Gastroesophageal sphincter (tissue), 4 donors: ENCODE data around the gene TP53BP2. TPM values are rescaled to one million over a fixed set of nuclear protein-coding genes. Genes with fewer than 3 reads are reported as not detected.

Experiments
- ATAC-seq: fragments of 150-250 bp; one replicate; pipeline ENCODE4 v1.9.1; 2016; ENCODE audit warnings: mild to moderate bottlenecking, moderate library complexity
- H3K27ac ChIP-seq, 4 donors: fragments of 200-600 bp; sonication (generic) in 3 of 4; 1 replicate in 3 of 4; 2 replicates in 1 of 4; pipeline ENCODE4 v1.5.1; 2016 to 2019
- H3K27me3 ChIP-seq: fragments of 200-600 bp; sonication (generic); one replicate; pipeline ENCODE4 v1.5.1; 2019
- H3K36me3 ChIP-seq, 2 donors: fragments of 200-600 bp; sonication (generic); one replicate each; pipeline ENCODE4 v1.5.1; 2019; ENCODE audit warnings: control low read depth in 1 of 2
- H3K4me1 ChIP-seq, 3 donors: fragments of 200-600 bp; sonication (generic); 1 replicate in 2 of 3; 2 replicates in 1 of 3; pipeline ENCODE4 v1.5.1; 2016 to 2019; ENCODE audit warnings: control low read depth in 2 of 3
- H3K4me3 ChIP-seq, 2 donors: fragments of 200-600 bp; sonication (generic); one replicate each; pipeline ENCODE4 v1.5.1; 2019; ENCODE audit warnings: mild to moderate bottlenecking in 1 of 2, moderate library complexity in 1 of 2
- H3K9me3 ChIP-seq, 3 donors: fragments of 200-600 bp; sonication (generic); one replicate each; pipeline ENCODE4 v1.5.1; 2017 to 2019; ENCODE audit warnings: control low read depth in 2 of 3
- EP300 ChIP-seq: sonication (generic); formaldehyde crosslinking; IDR thresholded peaks from one replicate; pipeline ENCODE4 v1.6.1; 2017; ENCODE audit warnings: antibody characterized with exemption, mild to moderate bottlenecking
- POLR2A ChIP-seq, 2 donors: fragments of 450-650 bp; IDR thresholded peaks; one replicate each; pipeline ENCODE4 v1.6.1; 2017; ENCODE audit warnings: antibody characterized with exemption in 2 of 2, mild to moderate bottlenecking in 2 of 2, moderate library complexity in 1 of 2
- POLR2AphosphoS5 ChIP-seq: sonication (generic); formaldehyde crosslinking; IDR thresholded peaks from one replicate; pipeline ENCODE4 v1.6.1; 2017; ENCODE audit warnings: antibody characterized with exemption
- WGBS, 2 donors: methylation state at CpG; one replicate each; pipeline ENCODE4 v1.1.5; 2018; ENCODE audit warnings: low coverage in 1 of 2; 5-methylcytosine and 5-hydroxymethylcytosine counted together
- total RNA-seq, 4 donors: library from RNA; depleted of rRNA; stranded (reverse); fragments of >200 nt; gene quantifications; one replicate each; pipeline ENCODE4 v1.1.0, GENCODE V29; 2016
- TF ChIP-seq, protein P1 (sequence below), 4 experiments: fragments of 200-600 bp in 2 of 4; fragments of 450-650 bp in 2 of 4; sonication (generic) in 1 of 4; IDR thresholded peaks; one replicate each; pipeline ENCODE4 v1.5.1; 2017 to 2019; ENCODE audit warnings: antibody characterized with exemption in 4 of 4, mild to moderate bottlenecking in 2 of 4, moderate library complexity in 2 of 4

Gene TP53BP2
- total RNA-seq, 4 donors from 2014 or later: 30.0 to 85.3 (median 52.3) TPM

DNA sequence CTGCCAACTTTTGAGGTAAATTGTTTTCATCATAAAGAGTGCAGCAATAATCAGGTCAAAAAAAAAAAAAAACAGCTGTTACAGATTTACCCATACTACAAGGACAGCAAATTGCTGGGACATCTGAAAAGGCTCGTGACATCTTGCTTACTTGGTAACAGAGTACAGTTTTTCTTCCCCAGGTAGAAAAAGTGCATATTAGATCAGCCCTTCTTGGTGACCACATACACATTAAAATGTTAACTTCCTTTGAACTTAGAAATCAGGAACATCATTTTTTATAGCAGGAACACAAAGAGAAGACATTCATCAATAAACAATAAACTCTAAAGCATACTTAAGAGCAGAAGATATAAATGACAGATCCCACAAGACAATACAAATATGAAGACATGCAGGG is 16.1 kb downstream of the TP53BP2 start:
- Histone ChIP-seq H3K27ac (no peak overlapping the region), H3K4me1 (peaks cover 9 to 63% (median 11%) of the 10 kb centered on the region in 3 donors)
- WGBS, 2 donors: 20 to 100% methylated on average over 1 of the region's 1 CpG

DNA sequence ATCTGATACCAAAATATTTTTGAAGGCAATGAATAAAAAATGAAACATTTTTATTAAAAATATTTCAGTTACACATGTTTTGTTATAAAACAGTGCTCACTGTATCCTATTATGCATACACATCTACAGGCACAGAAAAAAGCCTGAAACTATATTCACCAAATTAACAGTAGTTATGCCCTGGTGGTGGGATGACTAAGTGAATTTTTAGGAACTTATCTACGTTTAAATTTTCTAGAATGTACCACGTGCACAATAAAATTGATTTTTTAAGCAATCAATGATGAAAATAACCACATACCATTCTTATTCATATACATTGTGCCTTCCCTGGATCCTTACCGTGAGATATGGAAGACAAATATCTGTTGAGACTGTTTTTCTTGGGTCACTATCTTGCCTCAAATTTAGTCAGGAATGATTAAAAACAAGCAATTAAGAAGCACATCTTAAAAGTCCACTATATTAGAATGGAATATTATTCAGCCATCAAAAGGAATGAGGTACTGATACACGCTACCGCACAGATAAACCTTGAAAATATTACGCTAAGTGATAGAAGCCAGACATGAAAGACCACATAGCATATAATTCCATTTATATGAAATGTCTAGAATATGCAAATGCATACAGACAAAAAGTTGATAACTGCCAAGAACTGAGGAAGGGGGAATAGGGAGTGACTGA is 17.4 kb downstream of the TP53BP2 start:
- H3K4me1 ChIP-seq: peaks cover 6 to 61% (median 11%) of the 10 kb centered on the region in 3 donors

More for the DNA sequence above, 16.1 kb downstream of the TP53BP2 start:
- Histone ChIP-seq H3K4me3 (no peak overlapping the region), H3K36me3 (no peaks in the 10 kb centered on the region), H3K9me3 (no peaks in the 10 kb centered on the region), H3K27me3 (no peaks in the 10 kb centered on the region)
- TF ChIP-seq EP300: no peak
- TF ChIP-seq, protein P1, sequence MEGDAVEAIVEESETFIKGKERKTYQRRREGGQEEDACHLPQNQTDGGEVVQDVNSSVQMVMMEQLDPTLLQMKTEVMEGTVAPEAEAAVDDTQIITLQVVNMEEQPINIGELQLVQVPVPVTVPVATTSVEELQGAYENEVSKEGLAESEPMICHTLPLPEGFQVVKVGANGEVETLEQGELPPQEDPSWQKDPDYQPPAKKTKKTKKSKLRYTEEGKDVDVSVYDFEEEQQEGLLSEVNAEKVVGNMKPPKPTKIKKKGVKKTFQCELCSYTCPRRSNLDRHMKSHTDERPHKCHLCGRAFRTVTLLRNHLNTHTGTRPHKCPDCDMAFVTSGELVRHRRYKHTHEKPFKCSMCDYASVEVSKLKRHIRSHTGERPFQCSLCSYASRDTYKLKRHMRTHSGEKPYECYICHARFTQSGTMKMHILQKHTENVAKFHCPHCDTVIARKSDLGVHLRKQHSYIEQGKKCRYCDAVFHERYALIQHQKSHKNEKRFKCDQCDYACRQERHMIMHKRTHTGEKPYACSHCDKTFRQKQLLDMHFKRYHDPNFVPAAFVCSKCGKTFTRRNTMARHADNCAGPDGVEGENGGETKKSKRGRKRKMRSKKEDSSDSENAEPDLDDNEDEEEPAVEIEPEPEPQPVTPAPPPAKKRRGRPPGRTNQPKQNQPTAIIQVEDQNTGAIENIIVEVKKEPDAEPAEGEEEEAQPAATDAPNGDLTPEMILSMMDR (IDR thresholded peaks at IDR 0.05): no peak
- TF ChIP-seq POLR2A (IDR thresholded peaks at IDR 0.05): no peak
- no peak for TF ChIP-seq POLR2AphosphoS5
- ATAC-seq: no peak

DNA sequence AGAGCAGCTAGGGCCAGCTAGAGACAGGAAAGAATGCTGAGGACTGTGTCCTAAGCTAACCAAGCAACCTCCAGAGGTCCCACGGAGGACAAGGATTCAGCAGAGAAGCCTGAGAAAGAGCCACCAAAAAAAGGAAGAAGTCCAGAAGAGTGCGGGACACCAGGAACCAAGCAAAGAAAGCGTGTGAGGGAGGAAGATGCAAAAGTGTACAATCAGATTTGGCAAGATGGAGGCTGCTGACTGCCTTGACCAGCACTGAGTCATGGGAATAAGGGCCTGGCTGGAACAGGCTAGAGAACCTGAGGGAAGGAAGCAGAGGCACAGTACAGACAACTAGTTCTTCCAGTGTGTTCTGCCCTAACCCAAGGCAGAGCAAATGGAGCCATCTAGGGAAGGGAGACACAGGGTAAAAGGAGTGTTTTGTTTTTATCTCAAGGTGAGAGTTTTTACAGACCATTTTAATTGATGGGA is 18.5 kb downstream of the TP53BP2 start:
- no peak for ATAC-seq
- H3K4me1 ChIP-seq: peaks cover 4 to 51% (median 6%) of the 10 kb centered on the region in 3 donors

More for the DNA sequence above, 17.4 kb downstream of the TP53BP2 start:
- 87 to 94% methylated on average over 5 to 6 of the region's 6 CpGs for WGBS, 2 donors
- ATAC-seq: no peak
- Histone ChIP-seq H3K27ac (no peak overlapping the region), H3K27me3 (no peaks in the 10 kb centered on the region), H3K4me3 (no peak overlapping the region), H3K9me3 (no peaks in the 10 kb centered on the region), H3K36me3 (no peaks in the 10 kb centered on the region)
- no peak for TF ChIP-seq POLR2AphosphoS5
- TF ChIP-seq EP300: no peak
- no peak for TF ChIP-seq POLR2A (IDR thresholded peaks at IDR 0.05)
- TF ChIP-seq, protein P1 (IDR thresholded peaks at IDR 0.05): no peak

DNA sequence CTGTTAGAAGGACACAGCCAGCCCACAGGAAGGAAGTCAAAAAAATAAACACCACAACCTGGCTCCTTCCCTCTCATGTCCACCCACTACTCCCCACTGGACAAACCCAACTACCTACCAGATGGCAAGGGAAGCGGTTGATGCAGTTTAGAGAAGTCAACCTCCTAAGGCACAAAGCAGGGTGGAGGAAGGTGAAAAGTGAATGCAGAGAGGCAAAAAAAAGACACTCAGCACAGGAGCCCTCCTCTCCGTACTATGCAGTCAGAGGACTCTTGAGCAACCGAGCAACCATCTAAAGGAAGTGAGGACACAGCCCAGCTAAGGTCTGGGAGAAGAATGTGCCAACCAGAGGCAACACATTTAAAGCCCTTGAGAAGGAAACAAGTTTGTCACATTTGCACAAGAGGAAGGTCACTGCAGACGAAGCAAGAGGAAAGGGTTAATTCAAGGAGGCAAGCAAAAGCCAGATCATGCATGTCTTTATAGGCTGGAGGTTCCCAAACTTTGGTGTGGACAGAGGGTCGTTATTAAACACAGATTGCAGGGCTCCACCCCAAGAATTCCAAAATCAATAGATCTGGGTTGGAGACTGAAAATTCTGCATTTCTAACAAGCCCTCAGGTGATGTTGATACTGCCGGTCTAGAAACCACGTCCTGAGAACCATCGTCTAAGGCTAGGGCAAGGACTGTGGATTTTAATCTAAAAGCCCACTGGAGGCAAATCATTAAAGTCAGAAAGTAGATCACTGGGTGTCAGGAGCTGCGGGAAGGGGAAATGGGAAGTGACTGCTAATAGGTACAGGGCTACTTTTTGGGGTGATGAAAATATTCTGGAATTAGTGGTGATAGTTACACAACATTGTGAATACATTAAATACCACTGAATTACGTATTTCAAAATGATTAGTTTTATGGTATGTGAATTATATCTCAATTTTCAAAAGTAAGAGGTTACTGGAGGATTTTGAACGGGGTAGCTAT is 19.7 kb downstream of the TP53BP2 start:
- Histone ChIP-seq H3K4me1 (peaks cover 0 to 44% (median 6%) of the 10 kb centered on the region in 3 donors), H3K9me3 (no peaks in the 10 kb centered on the region), H3K4me3 (no peak overlapping the region), H3K27ac (no peak overlapping the region), H3K36me3 (peaks cover 0 to 2% of the 10 kb centered on the region in 2 donors), H3K27me3 (no peaks in the 10 kb centered on the region)
- 73 to 80% methylated on average over 7 to 11 of the region's 11 CpGs for WGBS, 2 donors
- ATAC-seq: peak; percentile 51
- TF ChIP-seq POLR2A (IDR thresholded peaks at IDR 0.05) (no peak), EP300 (no peak)
- TF ChIP-seq, protein P1 (IDR thresholded peaks at IDR 0.05): no peak

More for the DNA sequence above, 18.5 kb downstream of the TP53BP2 start:
- Histone ChIP-seq H3K36me3 (no peaks in the 10 kb centered on the region), H3K4me3 (no peak overlapping the region), H3K9me3 (no peaks in the 10 kb centered on the region), H3K27ac (no peak overlapping the region), H3K27me3 (no peaks in the 10 kb centered on the region)
- WGBS, 2 donors: 73 to 74% methylated on average over 2 to 3 of the region's 3 CpGs
- TF ChIP-seq POLR2AphosphoS5 (no peak), EP300 (no peak), POLR2A (IDR thresholded peaks at IDR 0.05) (no peak)
- TF ChIP-seq, protein P1 (IDR thresholded peaks at IDR 0.05): no peak
